GM23248 (cell line): ENCODE measurements around the gene BUB1B. TPM values are rescaled to one million over a fixed set of nuclear protein-coding genes. Genes with fewer than 3 reads are reported as not detected.
"Not testable (repeated sequence)": the region's sequence is repeated elsewhere in the genome, so short reads cannot be mapped to it uniquely, and the experiment has no call there.

Experiments
- DNase-seq: peaks from one replicate; pipeline ENCODE4 v3.0.0-alpha.2; 2015
- H2AFZ ChIP-seq: fragments of 200-600 bp; sonication (generic); 2 replicates; pipeline ENCODE4 v1.6.1; 2016; ENCODE audit warnings: antibody characterized with exemption
- H3F3A ChIP-seq: fragments of 200-600 bp; sonication (generic); 2 replicates; pipeline ENCODE4 v1.6.1; 2016; ENCODE audit warnings: mild to moderate bottlenecking, antibody characterized with exemption, mixed run types; ENCODE audit not compliant: insufficient read depth
- H3K27ac ChIP-seq: fragments of 200-600 bp; sonication (generic); 2 replicates; pipeline ENCODE4 v1.5.1; 2016; ENCODE audit warnings: mild to moderate bottlenecking
- H3K27me3 ChIP-seq: fragments of 200-600 bp; sonication (generic); replicated peaks from 2 replicates; pipeline ENCODE4 v1.6.1; 2016; ENCODE audit warnings: mild to moderate bottlenecking; ENCODE audit not compliant: insufficient read depth
- H3K36me3 ChIP-seq: fragments of 200-600 bp; sonication (generic); 2 replicates; pipeline ENCODE4 v1.6.1; 2016; ENCODE audit warnings: low read depth, mild to moderate bottlenecking
- H3K4me1 ChIP-seq: fragments of 200-600 bp; sonication (generic); 2 replicates; pipeline ENCODE4 v1.6.1; 2016; ENCODE audit warnings: mild to moderate bottlenecking; ENCODE audit not compliant: insufficient read depth
- H3K4me2 ChIP-seq: fragments of 200-600 bp; sonication (generic); one replicate; pipeline ENCODE4 v1.6.1; 2016; ENCODE audit warnings: mild to moderate bottlenecking; ENCODE audit not compliant: unreplicated experiment
- H3K4me3 ChIP-seq: fragments of 200-600 bp; sonication (generic); 2 replicates; pipeline ENCODE4 v1.5.1; 2016; ENCODE audit warnings: mild to moderate bottlenecking
- H3K79me2 ChIP-seq: fragments of 200-600 bp; sonication (generic); 2 replicates; pipeline ENCODE4 v1.6.1; 2016; ENCODE audit warnings: mild to moderate bottlenecking; ENCODE audit not compliant: insufficient read depth
- H3K9ac ChIP-seq: fragments of 200-600 bp; sonication (generic); 2 replicates; pipeline ENCODE4 v1.6.1; 2016; ENCODE audit warnings: mild to moderate bottlenecking
- H3K9me2 ChIP-seq: fragments of 200-600 bp; sonication (generic); 2 replicates; pipeline ENCODE4 v1.6.1; 2016; ENCODE audit warnings: mixed run types, mild to moderate bottlenecking, moderate library complexity; ENCODE audit not compliant: insufficient read depth
- H3K9me3 ChIP-seq: fragments of 200-600 bp; sonication (generic); one replicate; pipeline ENCODE4 v1.6.1; 2017; ENCODE audit warnings: low read depth
- H4K20me1 ChIP-seq: fragments of 200-600 bp; sonication (generic); 2 replicates; pipeline ENCODE4 v1.6.0; 2016; ENCODE audit not compliant: insufficient read depth
- EZH2 ChIP-seq: fragments of 200-600 bp; sonication (generic); IDR thresholded peaks from 2 replicates; pipeline ENCODE4 v1.6.1; 2018; ENCODE audit warnings: antibody characterized with exemption, mild to moderate bottlenecking; ENCODE audit not compliant: insufficient read depth, poor library complexity, severe bottlenecking
- EZH2phosphoT487 ChIP-seq: fragments of 200-600 bp; sonication (generic); IDR thresholded peaks from 2 replicates; pipeline ENCODE4 v1.6.1; 2018; ENCODE audit warnings: antibody characterized with exemption, moderate library complexity, mild to moderate bottlenecking, low read depth; ENCODE audit not compliant: insufficient read depth
- WGBS, 2 experiments: methylation state at CpG; one replicate each; pipeline ENCODE4 v1.1.6; 2015 to 2017; ENCODE audit warnings: low lambda C conversion rate in 2 of 2, low coverage in 1 of 2; ENCODE audit errors: missing lambda C conversion rate in 2 of 2; 5-methylcytosine and 5-hydroxymethylcytosine counted together
- in situ Hi-C: fragments of 300-500 bp; cut with MboI; formaldehyde crosslinking; loops from 2 replicates; pipeline ENCODE4 v1.15.0; 2020
- polyA plus RNA-seq: library from polyadenylated mRNA; unstranded; fragments of >200 nt; fragmentation: Nextera tagmentation; extraction: Ambion mirVana; gene quantifications from 2 replicates; pipeline ENCODE4 v1.2.1, GENCODE V29; 2016
- total RNA-seq: library from RNA; depleted of rRNA; stranded (reverse); fragments of >200 nt; shearing (Covaris generic); gene quantifications from 2 replicates; pipeline ENCODE4 v1.2.3, GENCODE V29; 2014

The BUB1B gene
- total and polyA plus RNA-seq, 2 experiments from 2014 or later, result 9.4 to 10.2 TPM

DNA sequence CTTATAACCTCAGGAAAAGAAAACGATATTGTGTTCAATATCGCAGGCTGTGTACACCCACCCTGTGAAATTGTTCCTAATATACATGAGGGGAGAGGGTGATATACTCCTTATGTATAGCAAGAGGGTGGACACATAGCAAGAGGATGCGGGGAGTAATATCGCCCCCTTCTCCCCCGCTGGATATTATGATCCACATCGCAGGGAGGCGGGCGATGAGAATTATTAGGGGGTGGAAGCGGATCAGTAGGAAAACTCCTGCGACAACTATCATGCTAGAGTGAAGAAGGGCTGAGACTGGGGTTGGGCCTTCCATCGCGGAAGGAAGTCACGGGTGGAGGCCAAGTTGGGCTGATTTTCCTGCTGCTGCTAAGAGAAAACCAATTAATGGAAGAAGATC lies 27.3 kb upstream of the BUB1B start:
- Histone ChIP-seq H3K9ac (no peak overlapping the region), H3K9me3 (no peaks in the 10 kb centered on the region), H3K4me2 (no peak overlapping the region), H3K4me3 (no peak overlapping the region), H2AFZ (no peak overlapping the region), H3K27me3 (no peaks in the 10 kb centered on the region; the same call in 1 of the 2 replicates), H3F3A (no peaks in the 10 kb centered on the region), H3K4me1 (no peaks in the 10 kb centered on the region), H3K27ac (no peak overlapping the region), H3K9me2 (no peaks in the 10 kb centered on the region), H4K20me1 (no peaks in the 10 kb centered on the region), H3K36me3 (no peaks in the 10 kb centered on the region), H3K79me2 (no peaks in the 10 kb centered on the region)
- no peak for DNase-seq
- 96% methylated on average over 13 of the region's 13 CpGs for WGBS, 2 experiments
- TF ChIP-seq EZH2phosphoT487 (no peak), EZH2 (no peak)
- in situ Hi-C loops, result no loop called here

DNA sequence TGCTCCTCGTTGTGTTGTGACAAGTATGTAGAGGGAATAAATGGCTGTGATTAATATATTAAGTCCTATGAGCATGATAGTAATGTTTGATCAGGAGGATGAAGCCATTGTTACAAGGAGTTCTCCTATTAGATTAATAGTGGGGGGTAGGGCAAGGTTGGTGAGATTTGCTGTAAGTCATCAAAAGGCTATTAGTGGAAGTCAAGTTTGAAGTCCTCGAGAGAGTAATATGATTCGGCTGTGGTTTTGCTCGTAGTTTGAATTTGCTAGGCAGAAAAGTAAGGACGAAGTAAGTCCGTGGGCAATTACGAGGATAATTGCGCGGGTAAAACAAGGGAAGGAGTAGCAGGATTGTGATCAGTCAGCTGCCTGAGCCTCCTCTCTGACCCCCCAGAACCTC lies 26.0 kb upstream of the BUB1B start:
- H3K4me1 ChIP-seq, result no peaks in the 10 kb centered on the region
- in situ Hi-C loops, result no loop called here
- H3K27ac ChIP-seq, result no peak overlapping the region
- H4K20me1 ChIP-seq, result no peaks in the 10 kb centered on the region
- TF ChIP-seq EZH2phosphoT487 (no peak), EZH2 (no peak)
- WGBS, 2 experiments, result 57% methylated on average over 9 of the region's 9 CpGs
- no peaks in the 10 kb centered on the region for H3K79me2 ChIP-seq
- H3K36me3 ChIP-seq, result no peaks in the 10 kb centered on the region
- no peak overlapping the region for H3K4me3 ChIP-seq
- H3K9ac ChIP-seq, result no peak overlapping the region
- no peaks in the 10 kb centered on the region; the same call in 1 of the 2 replicates for H3K27me3 ChIP-seq
- H3F3A ChIP-seq, result no peaks in the 10 kb centered on the region
- DNase-seq, result no peak
- no peaks in the 10 kb centered on the region for H3K9me3 ChIP-seq
- no peak overlapping the region for H3K4me2 ChIP-seq
- no peak overlapping the region for H2AFZ ChIP-seq
- H3K9me2 ChIP-seq, result no peaks in the 10 kb centered on the region

DNA sequence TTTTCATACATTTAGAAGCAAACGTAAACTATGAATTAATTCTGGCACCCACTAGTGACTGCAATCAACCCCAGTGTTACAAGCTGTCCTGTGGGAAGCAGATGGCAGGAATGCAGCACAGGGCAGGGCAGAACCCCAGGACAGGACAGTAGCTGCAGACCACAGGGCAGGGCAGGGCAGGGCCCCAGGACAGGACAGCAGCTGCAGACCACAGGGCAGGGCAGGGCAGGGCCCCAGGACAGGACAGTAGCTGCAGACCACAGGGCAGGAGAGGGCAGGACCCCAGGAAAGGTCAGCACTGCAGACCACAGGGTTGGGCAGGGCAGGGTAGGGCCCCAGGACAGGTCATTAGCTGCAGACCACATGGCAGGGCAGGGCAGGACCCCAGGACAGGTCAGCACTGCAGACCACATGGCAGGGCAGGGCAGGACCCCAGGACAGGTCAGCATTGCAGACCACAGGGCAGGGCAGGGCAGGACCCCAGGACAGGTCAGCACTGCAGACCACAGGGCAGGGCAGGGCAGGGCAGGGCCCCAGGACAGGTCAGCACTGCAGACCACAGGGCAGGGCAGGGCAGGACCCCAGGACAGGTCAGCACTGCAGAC lies 24.9 kb upstream of the BUB1B start:
- H3K27ac ChIP-seq, H3K4me2 ChIP-seq, H3K9me3 ChIP-seq, H3K4me3 ChIP-seq, in situ Hi-C loops, H3K27me3 ChIP-seq, H3F3A ChIP-seq, H3K9ac ChIP-seq, H2AFZ ChIP-seq, H3K79me2 ChIP-seq, H3K9me2 ChIP-seq, H3K4me1 ChIP-seq, DNase-seq, H4K20me1 ChIP-seq, H3K36me3 ChIP-seq: not testable (repeated sequence)
- WGBS, 2 experiments, result 33 to 47% methylated on average over 1 of the region's 1 CpG

GRCh38 chr15:40136470-40137302 lies 24.2 kb upstream of the BUB1B start:
- no peak for DNase-seq
- H2AFZ ChIP-seq, result no peak overlapping the region
- no peaks in the 10 kb centered on the region for H3K9me2 ChIP-seq
- no peak overlapping the region for H3K27ac ChIP-seq
- no peaks in the 10 kb centered on the region for H4K20me1 ChIP-seq
- no peaks in the 10 kb centered on the region for H3K9me3 ChIP-seq
- in situ Hi-C loops, result no loop called here
- TF ChIP-seq EZH2 (no peak), EZH2phosphoT487 (no peak)
- no peaks in the 10 kb centered on the region for H3K79me2 ChIP-seq
- 72 to 76% methylated on average over 6 of the region's 6 CpGs for WGBS, 2 experiments
- no peak overlapping the region for H3K4me2 ChIP-seq
- H3K36me3 ChIP-seq, result no peaks in the 10 kb centered on the region
- H3K4me3 ChIP-seq, result no peak overlapping the region
- no peak overlapping the region for H3K9ac ChIP-seq
- H3K27me3 ChIP-seq, result no peaks in the 10 kb centered on the region; the same call in 1 of the 2 replicates
- H3K4me1 ChIP-seq, result no peaks in the 10 kb centered on the region
- no peaks in the 10 kb centered on the region for H3F3A ChIP-seq
